Caki2 (cell line): Measurements from ENCODE around the gene RNF121. TPM values are rescaled to one million over a fixed set of nuclear protein-coding genes. Genes with fewer than 3 reads are reported as not detected.

Experiments
- DNase-seq: peaks from one replicate; pipeline ENCODE4 v3.0.0-alpha.2; 2015; ENCODE audit warnings: low read depth
- in situ Hi-C: cut with HindIII; loops from 2 replicates; pipeline ENCODE4 v1.10.0; 2016; ENCODE audit warnings: low sequenced_read_pairs, low pct_unique_long_range_greater_than_20kb, mixed read lengths
- total RNA-seq: library from RNA; depleted of rRNA; stranded (reverse); fragments of >200 nt; shearing (Covaris generic); gene quantifications from 2 replicates; pipeline ENCODE4 v1.2.3, GENCODE V29; 2014; ENCODE audit warnings: low replicate concordance; rRNA removed

Gene RNF121
- total RNA-seq, 1 experiment from 2014 or later = 74.1 TPM

- in situ Hi-C loops = no loop called here
- DNase-seq = no peak
Observed at GRCh38 chr11:72042064-72042745, 113.4 kb downstream of the RNF121 start.

- in situ Hi-C loops = no loop called here
- DNase-seq = no peak
Observed at GRCh38 chr11:72045849-72046248, 117.0 kb downstream of the RNF121 start.

Other genes starting within 250 kb of the RNF121 start
- gene DEFB108B, start 95.8 kb upstream of the RNF121 start, total RNA-seq = not detected in 2 replicates
- not detected in 2 replicates for gene DEFB131B, start 50.6 kb upstream of the RNF121 start, total RNA-seq
- 4.1 and 6.6 TPM in 2 replicates for gene XNDC1N, start 452 bp upstream of the RNF121 start, total RNA-seq
- gene IL18BP, start 69.9 kb downstream of the RNF121 start, total RNA-seq = 1.0 and 4.3 TPM in 2 replicates
- 73.8 and 81.0 TPM in 2 replicates for gene NUMA1, start 151.5 kb downstream of the RNF121 start, total RNA-seq
- 9.4 and 14.9 TPM in 2 replicates for gene LRRC51, start 151.8 kb downstream of the RNF121 start, total RNA-seq
- 90.8 and 117 TPM in 2 replicates for gene LAMTOR1, start 174.3 kb downstream of the RNF121 start, total RNA-seq
- gene TOMT, start 176.9 kb downstream of the RNF121 start, total RNA-seq = not detected in 2 replicates
- gene ANAPC15, start 183.6 kb downstream of the RNF121 start, total RNA-seq = 29.1 and 35.5 TPM in 2 replicates
- gene FOLR3, start 206.7 kb downstream of the RNF121 start, total RNA-seq = not detected in 2 replicates